NCI-H82 treated with DMSO at 0.1 percent for 48 hours (cell line): Measurements from ENCODE around the gene GRIK3.
"Not testable (repeated sequence)": the region's sequence is repeated elsewhere in the genome, so short reads cannot be mapped to it uniquely, and the experiment has no call there.

Source experiments
- DNase-seq: peaks from one replicate; lab custom pipeline; 2025; ENCODE audit not compliant: unreplicated experiment; lab: John Stamatoyannopoulos, UW

The GRIK3 gene

GRCh38 chr1:36948147-36948546, 86.2 kb downstream of the GRIK3 start:
- DNase-seq: no peak

- DNase-seq: no peak
Observed at GRCh38 chr1:36947384-36947783, 86.9 kb downstream of the GRIK3 start.

- DNase-seq: no peak
Observed at GRCh38 chr1:36944883-36945282, 89.4 kb downstream of the GRIK3 start.

- no peak for DNase-seq
Observed at GRCh38 chr1:36942148-36942547, 92.2 kb downstream of the GRIK3 start.

- no peak for DNase-seq
Observed at GRCh38 chr1:36941316-36941978, 92.9 kb downstream of the GRIK3 start.

- no peak for DNase-seq
Observed at GRCh38 chr1:36938819-36939218, 95.5 kb downstream of the GRIK3 start.

GRCh38 chr1:36937371-36937770, 96.9 kb downstream of the GRIK3 start:
- DNase-seq: no peak

- DNase-seq: no peak
Observed at GRCh38 chr1:36934061-36934460, 100.3 kb downstream of the GRIK3 start.

GRCh38 chr1:36927826-36928225, 106.5 kb downstream of the GRIK3 start:
- DNase-seq: no peak

GRCh38 chr1:36925251-36925650, 109.1 kb downstream of the GRIK3 start:
- DNase-seq: no peak

- DNase-seq: no peak
Observed at GRCh38 chr1:36924282-36924811, 110.0 kb downstream of the GRIK3 start.

- no peak for DNase-seq
Observed at GRCh38 chr1:36922593-36923426, 111.5 kb downstream of the GRIK3 start.

- DNase-seq: no peak
Observed at GRCh38 chr1:36922071-36922470, 112.2 kb downstream of the GRIK3 start.

- no peak for DNase-seq
Observed at GRCh38 chr1:36920801-36921405, 113.4 kb downstream of the GRIK3 start.

- no peak for DNase-seq
Observed at GRCh38 chr1:36920371-36920770, 113.9 kb downstream of the GRIK3 start.

- no peak for DNase-seq
Observed at GRCh38 chr1:36919491-36920145, 114.7 kb downstream of the GRIK3 start.

GRCh38 chr1:36918604-36919003, 115.7 kb downstream of the GRIK3 start:
- no peak for DNase-seq

GRCh38 chr1:36916542-36916941, 117.8 kb downstream of the GRIK3 start:
- not testable (repeated sequence) for DNase-seq

GRCh38 chr1:36913484-36914060, 120.7 kb downstream of the GRIK3 start:
- DNase-seq: no peak

- DNase-seq: no peak
Observed at GRCh38 chr1:36913016-36913415, 121.3 kb downstream of the GRIK3 start.

GRCh38 chr1:36912365-36912865, 121.9 kb downstream of the GRIK3 start:
- DNase-seq: no peak
